CD14-positive monocyte (primary cell): Measurements from ENCODE around the gene RASA2. TPM values are rescaled to one million over a fixed set of nuclear protein-coding genes. Genes with fewer than 3 reads are reported as not detected.
"Not testable (repeated sequence)": the region's sequence is repeated elsewhere in the genome, so short reads cannot be mapped to it uniquely, and the experiment has no call there.

Experiments used
- DNase-seq, 3 donors: peaks; one replicate each; pipeline ENCODE4 v3.0.0-alpha.2; 2011 to 2022
- H2AFZ ChIP-seq: 2 replicates; pipeline ENCODE4 v1.6.0; 2012; ENCODE audit warnings: mild to moderate bottlenecking, low read depth, low read length, inconsistent platforms; ENCODE audit not compliant: insufficient read depth, poor library complexity, severe bottlenecking
- H3K27ac ChIP-seq, 2 donors: 1 replicate in 1 of 2; 2 replicates in 1 of 2; pipeline ENCODE4 v1.5.1; 2012 to 2013; ENCODE audit warnings: low read length in 2 of 2, control low read depth in 1 of 2, inconsistent platforms in 1 of 2, low read depth in 1 of 2, mild to moderate bottlenecking in 1 of 2
- H3K27me3 ChIP-seq, 2 donors: one replicate each; pipeline versions ENCODE4 v1.6.0 to v1.6.1; 2011 to 2013; ENCODE audit warnings: low read length in 2 of 2; ENCODE audit not compliant: control insufficient read depth in 2 of 2, insufficient read depth in 2 of 2
- H3K36me3 ChIP-seq, 2 donors: replicated peaks in 1 of 2; 1 replicate in 1 of 2; 2 replicates in 1 of 2; pipeline versions ENCODE4 v1.5.1 to v1.6.1; 2012 to 2013; ENCODE audit warnings: low read length in 2 of 2, control low read depth in 1 of 2, inconsistent platforms in 1 of 2, mild to moderate bottlenecking in 1 of 2; ENCODE audit not compliant: insufficient read depth in 2 of 2, control insufficient read depth in 1 of 2
- H3K4me1 ChIP-seq, 2 donors: 1 replicate in 1 of 2; 2 replicates in 1 of 2; pipeline versions ENCODE4 v1.5.1 to v1.6.1; 2012 to 2013; ENCODE audit warnings: low read length in 2 of 2, control low read depth in 1 of 2, inconsistent platforms in 1 of 2, mild to moderate bottlenecking in 1 of 2, moderate library complexity in 1 of 2; ENCODE audit not compliant: insufficient read depth in 2 of 2, control insufficient read depth in 1 of 2
- H3K4me2 ChIP-seq: replicated peaks from 2 replicates; pipeline ENCODE3; 2012; ENCODE audit warnings: low read length, moderate library complexity, mild to moderate bottlenecking; ENCODE audit not compliant: poor library complexity, severe bottlenecking; ENCODE audit errors: extremely low read depth
- H3K4me3 ChIP-seq, 3 experiments: fragments of 200-600 bp in 1 of 3; sonication (generic) in 1 of 3; replicated peaks in 1 of 3; 1 replicate in 2 of 3; 2 replicates in 1 of 3; pipeline ENCODE4 v1.5.1; 2011 to 2013; ENCODE audit warnings: low read length in 3 of 3, mild to moderate bottlenecking in 3 of 3, control low read depth in 2 of 3, low read depth in 2 of 3, inconsistent platforms in 1 of 3, moderate library complexity in 1 of 3
- H3K79me2 ChIP-seq: 2 replicates; pipeline ENCODE4 v1.6.0; 2012; ENCODE audit warnings: mild to moderate bottlenecking, control low read depth, inconsistent platforms, low read length, moderate library complexity; ENCODE audit not compliant: insufficient read depth
- H3K9ac ChIP-seq: 2 replicates; pipeline ENCODE4 v1.6.0; 2017; ENCODE audit warnings: low read length, mild to moderate bottlenecking; ENCODE audit not compliant: insufficient read depth, poor library complexity, severe bottlenecking
- H3K9me3 ChIP-seq, 2 donors: replicated peaks in 1 of 2; 1 replicate in 1 of 2; 2 replicates in 1 of 2; pipeline versions ENCODE4 v1.5.1 to v1.6.1; 2012 to 2013; ENCODE audit warnings: low read length in 2 of 2, control low read depth in 1 of 2; ENCODE audit not compliant: control insufficient read depth in 1 of 2, insufficient read depth in 1 of 2
- H4K20me1 ChIP-seq: 2 replicates; pipeline ENCODE4 v1.6.0; 2012; ENCODE audit warnings: mild to moderate bottlenecking, low read length, control low read depth, moderate library complexity; ENCODE audit not compliant: insufficient read depth
- H3K27ac Mint-ChIP-seq, 7 donors: one replicate each; pipeline ENCODE4 v1.8.0; 2020; ENCODE audit warnings: mild to moderate bottlenecking in 7 of 7, mixed read lengths in 7 of 7, moderate library complexity in 6 of 7, inconsistent platforms in 2 of 7
- H3K27me3 Mint-ChIP-seq, 3 donors: one replicate each; pipeline ENCODE4 v1.8.0; 2021 to 2022; ENCODE audit warnings: low read depth in 3 of 3, mild to moderate bottlenecking in 3 of 3, mixed read lengths in 3 of 3, moderate library complexity in 3 of 3, inconsistent platforms in 1 of 3
- H3K36me3 Mint-ChIP-seq, 2 donors: one replicate each; pipeline ENCODE4 v1.8.0; 2020; ENCODE audit warnings: mixed read lengths in 2 of 2, inconsistent platforms in 1 of 2, mild to moderate bottlenecking in 1 of 2
- H3K4me1 Mint-ChIP-seq: one replicate; pipeline ENCODE4 v1.8.0; 2020; ENCODE audit warnings: mild to moderate bottlenecking, mixed read lengths
- H3K4me3 Mint-ChIP-seq, 2 donors: one replicate each; pipeline ENCODE4 v1.8.0; 2020; ENCODE audit warnings: mild to moderate bottlenecking in 2 of 2, mixed read lengths in 2 of 2, moderate library complexity in 1 of 2
- H3K9me3 Mint-ChIP-seq, 7 donors: one replicate each; pipeline ENCODE4 v1.8.0; 2020 to 2022; ENCODE audit warnings: mixed read lengths in 7 of 7, mild to moderate bottlenecking in 6 of 7, moderate library complexity in 6 of 7, inconsistent platforms in 2 of 7
- CTCF ChIP-seq: fragments of 200-600 bp; IDR thresholded peaks from one replicate; pipeline ENCODE4 v1.8.0; 2022; ENCODE audit warnings: antibody characterized with exemption, mild to moderate bottlenecking
- WGBS: methylation state at CpG from one replicate; pipeline ENCODE4 v1.1.5; 2013; ENCODE audit warnings: missing lambda C conversion rate; ENCODE audit not compliant: insufficient coverage; 5-methylcytosine and 5-hydroxymethylcytosine counted together
- intact Hi-C, 2 donors: fragments of 100-400 bp; cut with micrococcal nuclease; formaldehyde crosslinking; loops; one replicate each; pipeline versions ENCODE4 v1.15.0 to v1.15.1; 2023
- polyA plus RNA-seq, 3 donors: library from polyadenylated mRNA; depleted of rRNA in 1 of 3; unstranded in 2 of 3; stranded (reverse) in 1 of 3; fragments of 300-500 nt in 2 of 3; fragments of >200 nt in 1 of 3; fragmentation: Illumina TruSeq in 2 of 3; gene quantifications; 1 replicate in 2 of 3; 2 replicates in 1 of 3; pipeline ENCODE4 v1.2.3, GENCODE V29; 2012 to 2021

The RASA2 gene
- polyA plus RNA-seq, 3 donors = 7.0 to 13.5 (median 8.8) TPM

GRCh38 chr3:141477224-141477623, 9.6 kb upstream of the RASA2 start:
- Histone ChIP-seq H3K27ac (no peak overlapping the region), H3K36me3 (no peaks in the 10 kb centered on the region), H3K79me2 (no peaks in the 10 kb centered on the region), H3K9ac (no peak overlapping the region), H3K9me3 (peaks cover 0 to 3% of the 10 kb centered on the region in 2 donors), H2AFZ (no peak overlapping the region), H3K4me2 (no peak overlapping the region), H3K4me1 (peaks cover 6% of the 10 kb centered on the region in 2 donors), H3K4me3 (no peak overlapping the region), H3K27me3 (no peaks in the 10 kb centered on the region), H4K20me1 (no peaks in the 10 kb centered on the region)
- WGBS = 84% methylated on average over 4 of the region's 4 CpGs
- Mint-ChIP-seq H3K4me1 (peaks cover 16% of the 10 kb centered on the region), H3K27me3 (peaks cover 0 to 7% (median 1%) of the 10 kb centered on the region in 3 donors), H3K36me3 (peaks cover 3 to 5% of the 10 kb centered on the region in 2 donors), H3K9me3 (peaks cover 6 to 13% (median 9%) of the 10 kb centered on the region in 7 donors), H3K27ac (peak overlapping the region in 1 of 7 donors; percentile 58), H3K4me3 (no peak overlapping the region)
- no peak for TF ChIP-seq CTCF
- peak in 1 of 3 donors; percentile 42 for DNase-seq
- intact Hi-C loops = loop anchor here in 1 of 2 donors (5.0 kb wide), 1 partner anchor 85 kb away; no protein-coding TSS in a partner anchor

GRCh38 chr3:141478139-141478538, 8.7 kb upstream of the RASA2 start:
- peaks cover 15% of the 10 kb centered on the region in 2 donors for H3K4me1 ChIP-seq
- H3K79me2 ChIP-seq = no peaks in the 10 kb centered on the region
- no peak for TF ChIP-seq CTCF
- Mint-ChIP-seq H3K4me3 (no peak overlapping the region), H3K9me3 (peaks cover 6 to 13% (median 9%) of the 10 kb centered on the region in 7 donors), H3K27ac (peak overlapping the region; percentile 25 to 86 (median 65)), H3K36me3 (peaks cover 4 to 6% of the 10 kb centered on the region in 2 donors), H3K27me3 (peaks cover 0 to 8% (median 1%) of the 10 kb centered on the region in 3 donors), H3K4me1 (peaks cover 24% of the 10 kb centered on the region)
- H3K9me3 ChIP-seq = peaks cover 0 to 3% of the 10 kb centered on the region in 2 donors
- H2AFZ ChIP-seq = no peak overlapping the region
- H4K20me1 ChIP-seq = no peaks in the 10 kb centered on the region
- no peak overlapping the region for H3K4me2 ChIP-seq
- DNase-seq = no peak
- H3K27ac ChIP-seq = no peak overlapping the region
- H3K9ac ChIP-seq = no peak overlapping the region
- no peak overlapping the region for H3K4me3 ChIP-seq
- WGBS = no CpG with 5 or more reads among the region's 2 CpGs
- no peaks in the 10 kb centered on the region for H3K36me3 ChIP-seq
- H3K27me3 ChIP-seq = no peaks in the 10 kb centered on the region
- intact Hi-C loops = loop anchor here in 1 of 2 donors (5.0 kb wide), 1 partner anchor 84 kb away; no protein-coding TSS in a partner anchor

- WGBS = no CpG with 5 or more reads among the region's 1 CpG
- H3K4me1 Mint-ChIP-seq = peaks cover 31% of the 10 kb centered on the region
Observed at GRCh38 chr3:141478840-141479239, 8.0 kb upstream of the RASA2 start.

More at GRCh38 chr3:141478840-141479239, 8.0 kb upstream of the RASA2 start:
- H3K9ac ChIP-seq, H3K27me3 Mint-ChIP-seq, H3K27me3 ChIP-seq, H3K4me2 ChIP-seq, H3K79me2 ChIP-seq, H2AFZ ChIP-seq, H4K20me1 ChIP-seq, H3K36me3 Mint-ChIP-seq, DNase-seq, H3K36me3 ChIP-seq, H3K9me3 ChIP-seq, H3K4me3 ChIP-seq, H3K4me3 Mint-ChIP-seq: not testable (repeated sequence)
- Mint-ChIP-seq H3K27ac (peak overlapping the region in 4 of 7 donors; percentile 57 to 86 (median 72)), H3K9me3 (peaks cover 6 to 13% (median 9%) of the 10 kb centered on the region in 7 donors)
- intact Hi-C loops = loop anchor here in 1 of 2 donors (5.0 kb wide), 1 partner anchor 83 kb away; no protein-coding TSS in a partner anchor
- Histone ChIP-seq H3K4me1 (peaks cover 20 to 21% of the 10 kb centered on the region in 2 donors), H3K27ac (peak overlapping the region in 1 of 2 donors; percentile 4)
